Medulla oblongata (tissue), 1 donor: ENCODE results near the gene PWWP3B.
"Not testable (repeated sequence)": the region's sequence is repeated elsewhere in the genome, so short reads cannot be mapped to it uniquely, and the experiment has no call there.

Source experiments
- DNase-seq: peaks from one replicate; pipeline ENCODE4 v3.0.0-alpha.2; 2015; ENCODE audit errors: extremely low spot score

PWWP3B gene

DNA sequence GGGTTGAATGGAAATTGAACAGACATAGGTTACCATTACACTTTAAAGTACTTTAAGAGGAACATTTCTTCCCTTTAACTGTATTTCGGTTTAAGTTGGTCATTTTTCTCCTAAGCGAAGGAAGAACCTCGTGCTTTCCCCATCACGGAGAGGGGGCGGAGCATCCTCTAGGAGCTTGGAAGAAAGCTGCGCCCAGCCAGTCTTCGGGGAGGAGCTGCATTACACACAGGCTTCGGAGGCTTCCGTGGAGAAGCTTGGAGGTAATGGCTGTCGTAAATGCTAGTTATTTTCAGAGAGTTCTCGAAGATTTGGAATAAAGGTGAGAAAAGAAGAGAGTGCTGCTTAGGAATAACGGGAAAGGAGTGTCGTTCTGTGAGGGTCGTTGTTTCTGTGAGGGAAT lies at the start of gene PWWP3B:
Gene PWWP3B, plus strand, starts transcription at position 199 of the 400 bp plus-strand sequence. CDS start 37,128 bp downstream, outside the sequence.
- no peak for DNase-seq

DNA sequence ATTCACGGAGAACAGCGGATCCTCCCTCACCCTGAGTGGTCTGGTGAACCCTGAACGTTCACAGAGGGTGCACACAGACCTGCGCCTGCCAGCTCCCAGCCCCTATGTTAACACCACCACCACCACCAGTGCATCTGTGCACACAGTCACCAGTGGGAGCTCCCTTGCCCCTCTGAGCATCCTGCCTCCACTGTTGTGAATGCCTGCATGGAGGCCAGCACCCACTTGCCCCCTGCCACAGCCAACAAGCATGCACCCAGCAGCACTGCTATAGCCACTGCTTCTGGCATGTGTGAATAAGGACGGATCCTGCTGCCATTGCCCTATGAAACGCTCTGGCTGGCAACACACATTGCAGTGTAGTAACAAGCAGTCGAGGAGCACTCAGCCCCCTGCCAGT lies 29.1 kb upstream of the PWWP3B start:
- no peak for DNase-seq

DNA sequence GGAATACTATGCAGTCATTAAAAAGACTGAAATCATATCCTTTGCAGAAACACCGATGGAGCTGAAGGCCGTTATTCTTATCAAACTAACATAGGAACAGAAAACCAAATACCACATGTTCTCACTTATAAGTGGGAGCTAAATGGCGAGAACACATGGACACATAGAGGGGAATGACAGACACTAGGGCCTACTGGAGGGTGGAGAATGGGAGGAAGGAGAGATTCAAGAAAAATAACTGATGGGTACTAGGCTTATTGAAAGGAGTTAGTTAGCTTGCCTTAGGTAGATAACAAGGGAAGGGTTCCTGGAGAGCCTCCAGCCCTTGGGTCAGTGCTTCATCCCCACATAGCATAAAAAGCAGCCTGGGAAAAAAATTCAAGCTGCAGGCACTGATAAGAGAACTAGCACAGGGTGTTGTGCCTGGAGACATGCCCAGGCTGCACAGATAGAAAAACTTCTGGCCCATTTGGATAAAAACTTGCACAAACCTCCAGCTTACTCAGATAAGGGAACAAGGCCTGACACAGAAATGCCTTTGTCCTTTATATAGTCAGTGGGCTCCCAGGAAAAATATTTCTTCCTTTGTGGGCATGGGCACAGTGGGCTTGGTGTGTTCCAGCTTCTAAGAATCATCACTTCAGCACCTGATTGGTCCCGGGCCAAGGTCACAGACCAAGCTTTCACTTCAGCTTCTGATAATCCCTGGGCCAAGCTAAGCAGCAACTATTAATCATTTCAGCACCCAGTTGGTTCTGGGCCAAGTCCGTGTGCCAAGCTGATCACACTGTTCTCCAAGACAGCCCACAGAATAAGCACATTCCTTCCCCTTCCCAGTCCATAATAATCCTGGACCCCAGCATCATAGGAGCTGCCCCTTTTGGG lies 23.1 kb upstream of the PWWP3B start:
- no peak for DNase-seq

DNA sequence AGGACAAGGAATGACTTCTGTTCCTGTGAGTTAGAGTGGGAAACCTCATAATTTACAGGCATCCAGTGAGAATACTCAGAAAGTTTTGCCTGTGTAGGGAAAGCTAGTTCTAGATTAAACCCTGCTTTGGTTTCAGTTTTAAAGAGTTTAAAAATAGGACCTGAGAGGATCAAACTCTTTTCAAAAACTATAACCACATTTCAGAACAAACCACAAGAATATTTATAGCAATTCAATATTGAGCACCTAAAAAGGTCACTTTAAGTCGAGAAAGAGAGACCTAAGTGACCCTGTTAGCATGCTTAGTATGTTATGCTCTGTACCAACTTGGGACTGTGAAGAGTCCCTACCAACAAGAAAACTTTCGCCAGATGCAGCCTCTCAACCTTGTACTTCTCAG lies 17.4 kb upstream of the PWWP3B start:
- DNase-seq: no peak

DNA sequence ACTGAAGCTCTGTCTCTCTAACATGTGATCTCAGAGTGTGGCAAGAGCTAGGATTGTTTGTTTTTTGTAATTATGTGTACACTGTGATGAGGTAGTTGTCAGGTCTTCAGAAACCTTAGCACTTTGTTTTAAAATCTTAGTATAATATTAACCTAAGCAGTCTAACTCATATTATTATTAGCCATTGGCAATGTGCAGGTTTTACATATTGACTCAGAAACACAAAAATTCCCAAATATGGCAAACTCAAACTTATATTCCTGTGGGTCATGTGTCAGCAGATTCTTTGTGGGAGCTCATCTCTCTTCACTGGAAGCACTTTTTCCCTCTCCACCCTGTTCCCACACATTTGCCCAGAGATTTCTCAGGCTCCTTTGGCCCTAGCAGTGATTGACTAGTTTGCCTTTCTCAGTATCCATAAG lies 8.2 kb upstream of the PWWP3B start:
- no peak for DNase-seq

DNA sequence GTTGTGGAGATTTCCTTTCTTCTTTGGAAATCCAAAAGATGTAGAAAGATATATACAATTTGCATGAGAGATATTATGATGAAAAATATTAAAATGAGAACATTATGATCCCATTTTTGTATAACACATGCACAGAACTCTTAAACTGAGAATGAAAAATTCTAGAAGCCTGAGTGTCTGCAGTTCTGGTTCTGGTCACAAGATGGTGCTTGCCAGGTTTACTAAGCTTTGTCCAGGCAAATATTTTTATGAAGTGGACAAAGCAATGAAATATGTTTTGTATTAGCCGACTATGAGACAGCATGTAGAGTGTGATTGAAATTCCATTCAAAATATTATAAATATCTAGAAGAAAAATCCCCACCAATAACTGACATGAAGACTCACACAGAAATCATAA lies 2.2 kb downstream of the PWWP3B start:
- DNase-seq: peak; percentile 13

DNA sequence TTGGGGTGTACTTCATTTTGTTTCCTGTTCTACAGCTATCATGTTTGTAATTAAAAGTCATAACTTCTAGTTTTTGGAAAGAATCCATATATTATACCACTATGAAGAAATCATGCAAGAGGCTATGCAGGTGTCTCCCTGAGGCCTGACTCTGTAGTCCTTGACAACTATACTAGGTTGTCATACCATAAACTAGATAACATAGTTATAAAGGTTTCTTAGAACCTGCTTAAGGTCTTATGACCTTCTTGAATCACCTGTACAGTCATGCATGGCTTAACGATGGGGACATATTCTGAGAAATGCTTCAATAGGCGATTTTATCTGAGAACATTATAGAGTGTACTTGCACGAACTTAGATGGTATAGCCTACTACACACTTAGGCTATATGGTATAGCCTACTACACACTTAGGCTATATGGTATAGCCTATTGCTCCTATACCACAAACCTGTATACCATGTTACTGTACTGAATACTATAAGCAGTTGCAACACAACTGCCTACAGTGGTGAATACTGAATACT lies 3.3 kb downstream of the PWWP3B start:
- no peak for DNase-seq

DNA sequence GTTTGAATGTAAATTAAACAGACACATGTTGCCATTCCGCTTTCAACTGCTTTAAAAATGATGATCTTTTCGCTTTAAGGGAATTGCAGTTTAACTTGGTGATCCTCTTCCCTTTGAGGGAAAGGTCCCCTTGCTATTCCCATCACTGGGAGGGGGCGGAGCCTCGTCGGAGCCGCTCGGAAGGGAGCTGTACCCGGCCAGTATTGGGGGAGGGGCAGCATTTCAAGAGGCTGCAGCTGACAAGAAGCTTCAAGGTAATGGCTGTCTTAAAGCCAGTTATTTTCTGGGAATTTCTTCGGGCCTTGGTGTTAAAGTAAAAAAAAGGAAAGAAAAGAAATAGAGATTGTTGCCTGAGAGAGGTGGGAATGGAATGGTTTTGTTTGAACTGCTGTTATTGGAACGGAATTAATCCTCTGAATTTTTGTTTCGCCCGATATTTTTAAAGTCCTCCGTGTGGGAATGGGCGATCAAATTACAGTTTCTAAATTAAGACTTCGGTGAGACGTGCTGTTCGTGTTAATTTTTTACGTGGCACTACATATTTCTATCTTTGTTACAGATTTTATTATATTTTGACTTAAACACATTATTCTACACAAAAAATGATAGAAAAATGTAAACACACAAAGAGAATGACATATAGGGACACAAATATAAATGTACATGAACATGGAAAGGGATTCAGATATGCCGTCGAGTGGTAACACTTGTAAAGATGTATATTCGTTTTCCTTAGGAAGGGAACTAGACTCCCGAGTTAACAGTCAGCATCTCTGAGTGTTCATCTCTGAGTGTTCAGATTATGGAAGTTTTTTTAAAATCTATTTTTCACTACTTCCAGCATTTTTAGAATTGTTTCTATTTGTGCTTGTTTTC lies 9.2 kb downstream of the PWWP3B start:
- peak; percentile 51 for DNase-seq

DNA sequence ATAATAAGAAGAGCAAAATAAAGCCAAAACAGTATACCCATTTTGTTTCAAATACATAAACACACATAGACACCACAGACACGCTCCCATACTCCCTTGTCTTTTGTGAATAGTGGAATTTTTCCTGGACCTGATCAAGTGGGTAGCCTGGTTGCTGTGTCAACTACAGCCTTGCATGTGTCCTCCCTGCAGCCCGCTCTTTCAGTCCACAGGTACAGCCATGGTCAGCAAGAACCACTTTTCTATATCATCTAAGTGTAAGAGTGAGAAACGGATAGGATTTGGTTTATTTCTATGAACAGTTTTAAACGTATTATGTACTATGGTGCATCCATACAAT lies 9.8 kb downstream of the PWWP3B start:
- DNase-seq: peak; percentile 11

DNA sequence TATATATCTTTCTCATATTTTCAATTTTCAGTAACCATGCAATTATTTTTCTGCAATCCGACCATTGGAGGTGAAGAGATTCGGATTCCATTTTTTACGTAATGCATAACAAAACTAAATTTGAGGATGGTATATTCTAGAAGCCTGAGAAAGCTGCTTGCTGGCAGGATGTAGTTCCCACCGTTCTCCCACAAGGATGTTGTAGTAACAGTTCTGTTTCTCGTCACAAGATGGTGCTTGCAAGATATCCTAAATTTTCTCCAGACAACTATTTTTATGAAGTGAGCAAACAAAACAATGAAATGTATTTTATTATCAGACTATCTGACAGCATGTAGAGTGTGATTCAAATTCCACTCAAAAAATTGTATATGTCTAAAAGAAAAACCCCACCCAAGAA lies 10.7 kb downstream of the PWWP3B start:
- DNase-seq: no peak

DNA sequence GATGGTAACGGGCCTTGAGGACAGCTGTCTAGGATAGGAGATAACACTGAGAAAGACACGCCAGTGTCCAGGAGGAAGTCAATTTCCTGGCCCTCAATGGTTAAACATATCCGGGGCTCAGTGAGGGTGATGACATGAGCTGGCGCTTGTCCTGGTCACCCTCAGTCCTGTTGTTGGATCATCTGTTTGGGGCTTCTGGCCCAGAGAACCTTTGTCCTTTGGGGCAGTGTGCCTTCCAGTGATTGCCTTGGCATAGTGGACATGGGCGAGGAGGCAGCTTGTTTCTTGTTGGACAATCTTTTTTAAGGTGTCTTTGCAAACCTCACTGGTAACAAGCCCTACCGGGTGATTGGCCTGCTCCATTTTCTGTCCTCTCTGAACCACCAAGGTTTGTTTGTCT lies 15.6 kb downstream of the PWWP3B start:
- DNase-seq: not testable (repeated sequence)

DNA sequence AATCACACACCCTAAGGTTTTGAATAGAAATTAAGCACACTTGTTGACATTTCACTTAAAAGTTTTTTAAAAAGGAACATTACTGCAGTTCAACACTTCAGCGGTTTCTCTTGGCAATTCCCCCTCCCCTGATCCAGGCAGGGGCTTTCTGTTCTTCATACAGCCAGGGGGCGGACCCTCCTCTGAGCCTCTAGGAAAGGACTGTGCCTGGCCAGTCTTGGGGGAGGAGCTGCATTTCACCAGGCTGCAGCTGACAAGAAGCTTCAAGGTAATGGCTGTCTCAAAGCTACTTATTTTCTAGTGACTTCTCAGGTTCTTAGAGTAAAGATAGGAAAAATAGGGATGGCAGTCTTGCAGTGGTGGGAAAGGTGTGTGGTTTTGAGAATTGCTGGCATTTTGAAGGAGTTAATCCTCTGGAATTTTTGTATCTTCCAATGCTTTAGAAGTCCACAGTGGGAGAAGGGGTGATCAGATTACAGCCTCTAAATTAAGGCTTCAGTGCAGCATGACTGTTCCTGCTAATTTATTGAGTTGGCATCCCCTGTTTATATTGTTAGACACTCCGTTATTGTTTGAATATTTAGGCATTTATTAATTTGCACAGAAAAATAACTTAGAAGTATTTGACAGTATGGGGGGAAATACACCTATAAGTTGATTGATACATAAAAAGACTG lies 33.5 kb downstream of the PWWP3B start:
- DNase-seq: no peak

DNA sequence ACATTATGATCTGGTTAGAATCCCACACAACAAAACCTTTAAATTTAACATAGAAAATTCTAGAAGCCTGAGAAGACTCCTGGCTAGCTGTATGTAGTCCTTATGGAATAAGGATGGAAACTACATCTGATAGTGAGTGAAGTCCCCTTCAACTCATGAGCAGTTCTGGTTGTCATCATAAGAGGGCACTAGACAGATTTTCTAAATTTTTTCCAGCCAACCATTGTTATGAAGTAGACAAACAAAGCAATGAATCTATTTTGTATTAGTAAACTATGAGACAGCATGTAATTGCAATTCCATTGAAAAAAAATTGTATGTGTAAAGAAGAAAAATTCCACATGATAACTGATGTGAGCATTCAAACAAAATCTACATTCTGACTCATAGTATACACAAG lies 35.2 kb downstream of the PWWP3B start:
- no peak for DNase-seq

DNA sequence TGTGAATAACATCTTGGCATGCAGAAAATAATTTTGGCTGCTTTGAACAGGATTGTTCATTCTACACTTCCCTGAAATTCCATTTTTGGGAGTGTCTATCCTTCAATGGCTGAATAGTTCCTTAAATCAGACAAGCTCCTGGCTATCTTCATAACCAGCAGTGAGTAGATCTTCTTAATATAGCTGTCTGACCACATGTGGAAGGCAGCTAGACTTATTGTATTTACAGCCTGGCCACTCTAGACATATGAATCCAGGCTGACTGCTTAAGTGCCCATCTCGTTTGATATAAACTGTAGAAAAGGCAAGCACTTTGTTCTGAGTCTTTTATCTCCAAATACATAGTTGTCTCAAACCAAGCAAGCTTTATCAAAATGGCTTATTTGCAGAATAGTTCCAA lies 40.0 kb downstream of the PWWP3B start:
- no peak for DNase-seq
